ENCODE results near the gene RNFT2.

DNA sequence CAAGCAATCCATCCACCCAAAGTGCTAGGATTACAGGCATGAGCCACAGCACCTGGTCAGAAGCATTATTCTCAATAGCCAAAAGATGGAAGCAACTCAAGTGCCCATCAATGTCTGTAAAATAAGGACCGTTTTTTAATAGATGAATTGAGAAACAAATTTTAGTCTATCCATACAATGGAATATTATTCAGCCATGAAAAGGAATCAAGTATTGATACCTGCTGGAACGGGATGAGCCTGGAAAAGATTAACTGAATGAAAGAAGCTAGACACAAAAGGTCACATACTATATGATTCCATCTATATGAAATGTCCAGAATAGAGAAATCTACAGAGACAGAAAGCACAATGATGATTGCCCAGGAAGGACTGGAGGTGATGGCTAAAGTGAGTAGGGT, 163.5 kb downstream of the RNFT2 start:
- TF ChIP-seq, protein P1, sequence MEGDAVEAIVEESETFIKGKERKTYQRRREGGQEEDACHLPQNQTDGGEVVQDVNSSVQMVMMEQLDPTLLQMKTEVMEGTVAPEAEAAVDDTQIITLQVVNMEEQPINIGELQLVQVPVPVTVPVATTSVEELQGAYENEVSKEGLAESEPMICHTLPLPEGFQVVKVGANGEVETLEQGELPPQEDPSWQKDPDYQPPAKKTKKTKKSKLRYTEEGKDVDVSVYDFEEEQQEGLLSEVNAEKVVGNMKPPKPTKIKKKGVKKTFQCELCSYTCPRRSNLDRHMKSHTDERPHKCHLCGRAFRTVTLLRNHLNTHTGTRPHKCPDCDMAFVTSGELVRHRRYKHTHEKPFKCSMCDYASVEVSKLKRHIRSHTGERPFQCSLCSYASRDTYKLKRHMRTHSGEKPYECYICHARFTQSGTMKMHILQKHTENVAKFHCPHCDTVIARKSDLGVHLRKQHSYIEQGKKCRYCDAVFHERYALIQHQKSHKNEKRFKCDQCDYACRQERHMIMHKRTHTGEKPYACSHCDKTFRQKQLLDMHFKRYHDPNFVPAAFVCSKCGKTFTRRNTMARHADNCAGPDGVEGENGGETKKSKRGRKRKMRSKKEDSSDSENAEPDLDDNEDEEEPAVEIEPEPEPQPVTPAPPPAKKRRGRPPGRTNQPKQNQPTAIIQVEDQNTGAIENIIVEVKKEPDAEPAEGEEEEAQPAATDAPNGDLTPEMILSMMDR (conservative IDR thresholded peaks at IDR 0.05 in 1 of 2, IDR thresholded peaks at IDR 0.05 in 1 of 2; ENCODE audit: extremely low read depth in 1 of 2, insufficient read depth in 1 of 2, low read depth in 1 of 2, low read length in 2 of 2), result no peak
- TF ChIP-seq EZH2 (IDR thresholded peaks at IDR 0.05; ENCODE audit: borderline replicate concordance, low read length), result no peak
